ENCODE results near the gene CDC25B. TPM values are rescaled to one million over a fixed set of nuclear protein-coding genes. Genes with fewer than 3 reads are reported as not detected.
A peak's percentile ranks its signal among the peaks of the same experiment; 100 is the strongest.
"Not testable (repeated sequence)": the region's sequence is repeated elsewhere in the genome, so short reads cannot be mapped to it uniquely, and the experiment has no call there.

Gene CDC25B
- total RNA-seq, 1 donor from 2014 or later, result 76.2 TPM

DNA sequence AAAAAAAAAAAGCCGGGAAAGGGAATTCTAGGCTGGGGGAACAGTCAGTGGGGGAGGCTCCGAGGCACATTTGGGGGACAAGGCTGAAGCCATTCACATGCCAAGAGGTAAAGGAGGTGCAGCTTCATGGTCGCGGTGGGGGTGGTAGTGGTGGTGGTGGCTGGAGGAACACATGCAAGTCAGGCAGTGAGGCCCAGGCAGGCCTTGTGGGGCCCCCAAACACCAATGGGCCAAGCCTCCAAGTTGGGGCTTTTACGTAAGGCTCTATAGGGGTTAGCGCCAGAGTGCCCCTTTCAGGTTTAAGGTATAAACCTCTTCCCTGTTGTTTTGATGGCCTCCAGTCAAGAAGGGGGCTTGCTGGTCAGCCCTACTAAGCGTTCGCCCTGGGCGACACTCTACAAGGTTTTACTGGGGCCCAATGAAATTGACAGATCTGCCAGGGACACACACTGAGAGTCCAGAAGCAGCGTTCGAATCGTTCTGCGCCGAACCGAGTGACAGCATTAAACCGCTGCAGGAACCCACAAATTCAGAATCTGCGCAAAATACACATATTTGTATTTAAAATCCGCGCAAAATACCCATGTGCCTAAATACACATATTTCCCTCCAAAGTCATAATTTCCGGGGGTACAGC lies 23.4 kb downstream of the CDC25B start:
- H3K36me3 Mint-ChIP-seq (ENCODE audit: low read depth), result peaks cover 5% of the 10 kb centered on the region
- DNase-seq (ENCODE audit: low spot score), result no peak
- peak overlapping the region; percentile 79 for H3K4me3 Mint-ChIP-seq
- intact Hi-C loops (cut with micrococcal nuclease), result loop anchor here (1.0 to 10.0 kb wide), 13 partner anchors 8 to 1295 kb away; partner anchors contain the start of genes ADISSP, ATRN, CENPB and MAVS
- H3K4me1 Mint-ChIP-seq (ENCODE audit: low read depth), result peaks cover 45% of the 10 kb centered on the region
- peak overlapping the region; percentile 86 for H3K27ac Mint-ChIP-seq
- H3K27me3 Mint-ChIP-seq (ENCODE audit: insufficient read depth), result no peaks in the 10 kb centered on the region
- no peaks in the 10 kb centered on the region for H3K9me3 Mint-ChIP-seq

DNA sequence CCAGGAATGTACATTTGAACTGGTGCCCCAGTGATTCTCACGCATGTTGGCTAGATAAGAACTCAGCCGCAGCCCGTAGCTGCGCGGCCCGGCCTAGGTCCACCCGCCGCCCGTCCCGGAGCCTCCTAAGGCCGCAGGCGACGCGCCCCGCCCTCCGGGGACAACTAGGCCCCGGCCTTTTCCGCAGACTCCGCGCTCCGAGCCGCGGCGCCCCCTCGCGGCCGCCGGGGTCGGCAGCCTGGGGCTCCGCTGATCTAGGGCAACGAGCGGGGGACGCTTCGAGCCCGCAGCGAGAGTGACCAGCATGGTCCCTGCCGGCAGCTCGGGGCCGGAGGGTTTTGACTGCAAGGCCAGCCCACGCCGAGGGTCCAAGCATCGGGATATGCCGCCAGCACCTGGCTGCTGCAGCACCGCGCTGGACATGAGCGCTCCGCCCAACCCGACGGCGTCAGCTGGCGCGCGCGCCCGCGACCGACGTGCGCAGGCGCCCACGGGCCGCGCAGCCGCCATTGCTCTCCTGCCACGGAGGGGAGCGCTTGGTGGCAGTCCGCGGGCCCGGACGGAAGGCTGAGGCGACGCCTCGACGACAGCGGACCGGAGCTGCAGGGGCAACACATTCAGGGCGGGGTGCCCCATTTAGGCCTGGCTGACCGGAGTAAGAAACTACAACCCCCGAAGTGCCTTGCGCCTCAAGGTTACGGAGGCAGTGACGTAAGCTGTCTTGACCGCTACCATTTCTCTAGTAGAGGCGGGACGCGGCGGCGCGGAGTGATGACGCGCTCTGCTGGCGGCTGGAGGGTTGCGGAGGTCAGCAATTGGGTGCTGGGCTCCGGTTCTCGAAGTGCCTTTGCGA lies 24.2 kb downstream of the CDC25B start, which contains the start of gene AP5S1:
AP5S1 (plus strand) TSS at position 500 of the 853 bp plus-strand sequence. CDS start 1,571 bp downstream, outside the sequence.
- Mint-ChIP-seq H3K27me3 (ENCODE audit: insufficient read depth) (no peaks in the 10 kb centered on the region), H3K4me1 (ENCODE audit: low read depth) (peaks cover 42% of the 10 kb centered on the region), H3K9me3 (no peaks in the 10 kb centered on the region), H3K36me3 (ENCODE audit: low read depth) (peaks cover 5% of the 10 kb centered on the region), H3K27ac (peak within 1 kb of the TSS; percentile 89), H3K4me3 (peak within 1 kb of the TSS; percentile 85)
- intact Hi-C loops (cut with micrococcal nuclease), result loop anchor here (1.0 to 2.0 kb wide), 11 partner anchors 9 to 195 kb away; partner anchors contain the start of genes ADISSP, CENPB, MAVS and PANK2
- peak; percentile 90 for DNase-seq (ENCODE audit: low spot score)

DNA sequence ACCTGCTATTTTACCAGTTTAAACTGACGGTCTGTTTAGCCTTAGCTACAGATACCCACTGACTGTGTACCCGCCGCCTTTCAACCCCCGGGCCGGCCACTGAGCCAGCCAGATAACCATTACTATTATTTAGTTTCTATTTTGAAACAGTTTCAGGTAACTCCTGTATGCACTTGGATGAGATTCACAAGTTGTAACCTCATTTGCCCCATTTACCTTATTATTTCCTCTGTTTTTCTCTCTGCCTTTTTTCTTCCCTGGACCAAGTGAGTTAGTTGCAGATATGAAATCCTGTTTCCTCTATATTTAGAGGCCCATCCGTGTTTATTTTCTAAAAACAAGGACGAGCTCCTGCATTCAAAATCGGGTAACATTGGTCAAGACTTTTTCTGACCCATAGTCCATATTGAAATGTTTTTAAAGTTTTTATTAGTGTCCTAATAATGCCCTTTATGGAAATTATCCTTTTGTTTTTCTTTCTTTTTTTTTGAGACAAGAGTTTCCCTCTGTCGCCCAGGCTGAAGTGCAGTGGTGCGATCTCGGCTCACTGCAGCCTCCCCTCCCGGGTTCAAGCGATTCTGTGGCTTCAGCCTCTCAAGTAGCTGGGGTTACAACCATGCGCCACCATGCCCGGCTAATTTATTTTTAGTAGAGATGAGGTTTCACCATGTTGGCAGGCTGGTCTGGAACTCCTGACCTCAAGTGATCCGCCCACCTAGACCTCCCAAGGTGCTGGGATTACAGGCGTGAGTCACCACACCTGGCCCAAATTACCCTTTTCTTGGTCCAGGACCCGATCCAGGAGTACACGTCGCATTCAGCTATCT lies 25.0 kb downstream of the CDC25B start:
- DNase-seq (ENCODE audit: low spot score), result no peak
- intact Hi-C loops (cut with micrococcal nuclease), result loop anchor here (1.0 to 2.0 kb wide), 11 partner anchors 10 to 194 kb away; partner anchors contain the start of genes ADISSP, CENPB, MAVS and PANK2
- Mint-ChIP-seq H3K27me3 (ENCODE audit: insufficient read depth) (no peaks in the 10 kb centered on the region), H3K36me3 (ENCODE audit: low read depth) (peaks cover 7% of the 10 kb centered on the region), H3K27ac (peak overlapping the region; percentile 89), H3K9me3 (no peaks in the 10 kb centered on the region), H3K4me3 (peak overlapping the region; percentile 85), H3K4me1 (ENCODE audit: low read depth) (peaks cover 34% of the 10 kb centered on the region)

DNA sequence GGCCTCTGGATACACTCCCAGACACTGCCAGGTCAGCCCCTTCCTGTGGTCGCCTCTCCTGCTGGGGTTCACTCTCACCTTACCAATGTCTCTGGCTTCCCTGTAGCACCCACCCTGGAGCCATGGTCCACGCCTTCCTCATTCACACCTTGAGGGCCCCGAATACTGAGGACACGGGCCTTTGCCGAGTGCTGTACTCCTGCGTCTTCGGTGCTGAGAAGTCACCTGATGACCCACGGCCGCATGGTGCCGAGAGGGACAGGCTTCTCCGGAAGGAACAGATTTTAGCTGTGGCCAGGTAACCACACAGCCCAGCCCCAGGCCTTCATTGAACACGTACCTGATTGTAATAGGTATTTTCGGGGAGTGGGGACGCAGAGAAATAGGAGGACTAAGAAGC lies 25.9 kb downstream of the CDC25B start:
- intact Hi-C loops (cut with micrococcal nuclease), result loop anchor here (2.0 kb wide), 1 partner anchor 77 kb away; no protein-coding TSS in a partner anchor
- Mint-ChIP-seq H3K36me3 (ENCODE audit: low read depth) (peaks cover 9% of the 10 kb centered on the region), H3K27me3 (ENCODE audit: insufficient read depth) (no peaks in the 10 kb centered on the region), H3K4me3 (peak overlapping the region; percentile 85), H3K9me3 (no peaks in the 10 kb centered on the region), H3K4me1 (ENCODE audit: low read depth) (peaks cover 26% of the 10 kb centered on the region), H3K27ac (peak overlapping the region; percentile 89)
- no peak for DNase-seq (ENCODE audit: low spot score)

DNA sequence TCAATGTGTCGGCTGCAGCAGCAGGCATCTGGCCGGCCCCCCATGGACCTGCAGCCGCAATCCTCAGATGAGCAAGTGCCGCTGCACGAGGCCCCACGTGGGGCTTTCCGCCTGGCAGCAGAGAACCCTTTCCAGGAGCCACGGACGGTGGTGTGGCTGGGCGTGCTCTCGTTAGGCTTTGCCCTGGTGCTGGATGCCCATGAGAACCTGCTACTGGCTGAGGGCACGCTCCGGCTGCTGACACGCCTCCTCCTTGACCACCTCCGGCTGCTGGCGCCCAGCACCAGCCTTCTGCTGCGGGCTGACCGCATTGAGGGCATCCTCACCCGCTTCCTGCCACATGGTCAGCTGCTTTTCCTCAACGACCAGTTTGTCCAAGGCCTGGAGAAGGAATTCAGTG lies 27.8 kb downstream of the CDC25B start:
- no peaks in the 10 kb centered on the region for H3K27me3 Mint-ChIP-seq (ENCODE audit: insufficient read depth)
- H3K4me1 Mint-ChIP-seq (ENCODE audit: low read depth), result peaks cover 17% of the 10 kb centered on the region
- H3K27ac Mint-ChIP-seq, result no peak overlapping the region
- intact Hi-C loops (cut with micrococcal nuclease), result no loop called here
- no peak overlapping the region for H3K4me3 Mint-ChIP-seq
- H3K9me3 Mint-ChIP-seq, result no peaks in the 10 kb centered on the region
- H3K36me3 Mint-ChIP-seq (ENCODE audit: low read depth), result peaks cover 12% of the 10 kb centered on the region
- DNase-seq (ENCODE audit: low spot score), result no peak

DNA sequence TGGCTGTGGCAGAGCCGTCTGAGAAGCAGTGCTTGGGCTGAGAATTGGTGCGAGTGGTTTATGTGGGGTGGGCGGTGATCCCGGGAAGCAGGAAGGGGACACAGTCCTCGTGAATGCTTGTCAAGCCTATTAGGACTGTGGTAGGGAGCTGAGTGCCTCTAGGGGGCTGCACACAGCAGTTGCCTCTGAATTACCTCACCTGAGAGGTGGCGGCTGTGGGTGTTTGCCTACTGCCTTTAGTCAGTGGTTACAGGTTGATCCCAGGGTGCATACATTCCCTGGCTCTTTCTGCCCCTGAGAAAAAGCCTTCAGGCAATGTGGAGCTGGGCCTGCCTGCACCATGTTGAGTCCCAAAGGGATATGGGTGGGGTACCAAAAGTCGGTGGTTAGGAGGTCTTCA lies 29.4 kb downstream of the CDC25B start:
- Mint-ChIP-seq H3K9me3 (no peaks in the 10 kb centered on the region), H3K36me3 (ENCODE audit: low read depth) (peaks cover 12% of the 10 kb centered on the region)

DNA sequence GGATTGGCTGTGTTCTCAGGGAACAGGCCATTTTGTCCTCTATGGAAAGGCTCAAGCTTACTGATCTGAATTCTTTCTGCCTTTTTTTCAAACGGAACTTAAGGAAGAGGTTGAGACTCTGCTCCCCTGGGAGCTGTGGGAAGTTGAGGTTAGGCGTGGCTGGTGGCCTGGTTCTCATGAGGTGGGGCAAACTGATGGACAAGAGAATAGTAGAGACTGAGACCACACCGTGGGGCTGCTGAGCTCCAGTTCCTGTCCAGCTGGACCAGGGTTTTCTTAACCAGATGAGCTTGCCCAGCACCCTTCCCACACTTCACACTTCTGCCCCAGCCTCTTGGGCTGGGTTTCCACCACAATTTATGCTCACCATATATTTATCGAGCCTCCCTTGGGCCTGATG lies 30.3 kb downstream of the CDC25B start:
- H3K27ac Mint-ChIP-seq, result no peak overlapping the region
- intact Hi-C loops (cut with micrococcal nuclease), result no loop called here
- no peak for DNase-seq (ENCODE audit: low spot score)
- H3K36me3 Mint-ChIP-seq (ENCODE audit: low read depth), result peaks cover 12% of the 10 kb centered on the region
- H3K9me3 Mint-ChIP-seq, result no peaks in the 10 kb centered on the region
- no peaks in the 10 kb centered on the region for H3K27me3 Mint-ChIP-seq (ENCODE audit: insufficient read depth)
- no peak overlapping the region for H3K4me3 Mint-ChIP-seq
- H3K4me1 Mint-ChIP-seq (ENCODE audit: low read depth), result peaks cover 5% of the 10 kb centered on the region

More for the DNA sequence above, 29.4 kb downstream of the CDC25B start:
- peaks cover 6% of the 10 kb centered on the region for H3K4me1 Mint-ChIP-seq (ENCODE audit: low read depth)
- no peaks in the 10 kb centered on the region for H3K27me3 Mint-ChIP-seq (ENCODE audit: insufficient read depth)
- H3K27ac Mint-ChIP-seq, result no peak overlapping the region
- no peak for DNase-seq (ENCODE audit: low spot score)
- no peak overlapping the region for H3K4me3 Mint-ChIP-seq
- intact Hi-C loops (cut with micrococcal nuclease), result no loop called here

DNA sequence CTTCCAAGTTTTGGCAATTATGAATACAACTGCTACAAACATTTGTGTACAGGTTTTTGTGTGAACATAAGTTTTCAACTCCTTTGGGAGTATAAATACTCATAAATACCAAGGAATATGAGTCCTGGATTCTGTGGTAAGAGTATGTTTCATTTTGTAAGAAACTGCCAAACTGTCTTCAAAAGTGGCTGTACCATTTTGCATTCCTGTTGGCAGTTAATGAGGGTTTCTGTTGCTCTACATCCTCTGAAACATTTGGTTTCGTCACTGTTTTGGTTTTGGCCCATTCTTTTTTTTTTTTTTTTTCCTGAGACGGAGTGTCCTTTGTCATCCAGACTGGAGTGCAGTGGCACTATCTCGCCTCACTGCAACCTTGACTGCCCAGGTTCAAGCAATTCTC lies 32.7 kb downstream of the CDC25B start:
- no peak for DNase-seq (ENCODE audit: low spot score)
- Mint-ChIP-seq H3K9me3 (no peaks in the 10 kb centered on the region), H3K27ac (no peak overlapping the region), H3K4me3 (no peak overlapping the region), H3K4me1 (ENCODE audit: low read depth) (no peaks in the 10 kb centered on the region), H3K27me3 (ENCODE audit: insufficient read depth) (no peaks in the 10 kb centered on the region), H3K36me3 (ENCODE audit: low read depth) (peaks cover 8% of the 10 kb centered on the region)
- intact Hi-C loops (cut with micrococcal nuclease), result no loop called here

DNA sequence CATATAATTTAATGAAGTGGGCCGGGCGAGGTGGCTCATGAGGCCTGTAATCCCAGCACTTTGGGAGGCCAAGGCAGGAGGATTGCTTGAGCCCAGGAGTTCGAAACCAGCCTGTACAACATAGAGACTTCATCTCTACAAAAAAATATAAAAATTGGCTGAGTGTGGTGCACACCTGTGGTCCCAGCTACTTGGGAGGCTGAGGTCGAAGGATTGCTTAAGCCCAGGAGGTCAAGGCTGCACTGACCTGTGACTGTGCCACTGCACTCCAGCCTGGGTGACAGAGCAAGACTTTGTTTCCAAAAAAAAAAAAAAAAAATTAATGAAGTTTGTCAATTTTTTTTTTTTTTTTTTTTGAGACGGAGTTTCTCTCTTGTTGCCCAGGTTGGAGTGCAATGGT lies 33.8 kb downstream of the CDC25B start:
- H3K36me3 Mint-ChIP-seq (ENCODE audit: low read depth); H3K4me3 Mint-ChIP-seq; H3K27ac Mint-ChIP-seq; intact Hi-C loops (cut with micrococcal nuclease); H3K9me3 Mint-ChIP-seq; H3K27me3 Mint-ChIP-seq (ENCODE audit: insufficient read depth); H3K4me1 Mint-ChIP-seq (ENCODE audit: low read depth); DNase-seq (ENCODE audit: low spot score): not testable (repeated sequence)

DNA sequence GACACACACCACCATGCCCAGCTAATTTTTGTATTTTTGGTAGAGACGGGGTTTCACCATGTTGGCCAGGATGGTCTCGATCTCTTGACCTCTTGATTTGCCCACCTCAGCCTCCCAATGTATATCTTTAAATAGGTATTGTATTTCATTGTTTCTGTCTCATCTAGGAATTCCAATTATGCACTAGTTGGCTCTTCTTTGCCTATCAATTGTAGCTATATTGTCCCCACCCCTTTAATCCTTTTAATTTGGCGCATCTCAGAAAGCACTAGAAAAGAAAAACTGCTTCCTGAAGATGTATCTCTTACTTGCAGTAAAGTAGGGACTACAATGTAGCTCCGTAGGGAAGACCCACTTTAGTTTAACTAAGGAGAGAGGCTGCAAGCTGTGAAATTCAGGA lies 40.0 kb downstream of the CDC25B start:
- Mint-ChIP-seq H3K9me3 (no peaks in the 10 kb centered on the region), H3K27me3 (ENCODE audit: insufficient read depth) (peaks cover 1% of the 10 kb centered on the region), H3K4me1 (ENCODE audit: low read depth) (peaks cover 9% of the 10 kb centered on the region), H3K27ac (no peak overlapping the region), H3K4me3 (no peak overlapping the region), H3K36me3 (ENCODE audit: low read depth) (no peaks in the 10 kb centered on the region)
- intact Hi-C loops (cut with micrococcal nuclease), result no loop called here
- no peak for DNase-seq (ENCODE audit: low spot score)

DNA sequence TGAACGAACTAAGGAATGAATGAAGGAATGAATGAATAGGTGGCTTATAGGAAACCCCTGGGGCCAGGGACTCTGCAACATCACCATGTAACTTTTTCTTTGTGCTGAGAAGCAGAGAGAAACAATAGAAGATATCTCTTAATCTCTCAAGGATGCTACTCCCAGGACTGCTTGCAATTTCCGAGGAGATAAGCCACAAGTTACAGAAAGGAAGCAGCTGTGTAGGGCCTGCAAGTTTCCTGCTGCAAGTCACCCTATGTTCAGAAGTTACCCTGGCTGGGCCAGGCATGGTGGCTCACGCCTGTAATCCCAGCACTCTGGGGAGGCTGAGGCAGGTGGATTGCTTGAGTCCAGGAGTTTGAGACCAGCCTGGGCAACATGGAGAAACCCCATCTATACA lies 43.2 kb downstream of the CDC25B start:
- Mint-ChIP-seq H3K27me3 (ENCODE audit: insufficient read depth) (peaks cover 1% of the 10 kb centered on the region), H3K4me3 (no peak overlapping the region), H3K36me3 (ENCODE audit: low read depth) (no peaks in the 10 kb centered on the region), H3K9me3 (no peaks in the 10 kb centered on the region), H3K27ac (peak overlapping the region; percentile 20), H3K4me1 (ENCODE audit: low read depth) (peaks cover 9% of the 10 kb centered on the region)
- DNase-seq (ENCODE audit: low spot score), result no peak
- intact Hi-C loops (cut with micrococcal nuclease), result no loop called here

DNA sequence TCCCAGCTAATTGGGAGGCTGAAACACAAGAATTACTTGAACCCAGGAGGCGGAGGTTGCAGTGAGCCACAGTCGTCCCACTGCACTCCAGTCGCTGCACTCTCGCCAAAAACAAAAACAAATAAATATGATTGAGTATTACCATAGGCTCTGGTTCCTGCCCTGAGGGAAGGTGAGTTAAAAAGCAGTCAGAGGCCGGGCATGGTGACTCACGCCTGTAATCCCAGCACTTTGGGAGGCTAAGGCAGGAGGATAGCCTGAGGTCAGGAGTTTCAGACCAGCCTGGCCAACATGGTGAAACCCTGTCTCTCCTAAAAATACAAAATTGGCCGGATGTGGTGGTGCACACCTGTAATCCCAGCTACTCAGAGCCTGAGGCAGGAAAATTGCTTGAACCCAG lies 44.1 kb downstream of the CDC25B start:
- DNase-seq (ENCODE audit: low spot score); H3K27me3 Mint-ChIP-seq (ENCODE audit: insufficient read depth); H3K4me3 Mint-ChIP-seq: not testable (repeated sequence)

More for the DNA sequence above, 44.1 kb downstream of the CDC25B start:
- H3K27ac Mint-ChIP-seq; H3K36me3 Mint-ChIP-seq (ENCODE audit: low read depth); intact Hi-C loops (cut with micrococcal nuclease); H3K9me3 Mint-ChIP-seq; H3K4me1 Mint-ChIP-seq (ENCODE audit: low read depth): not testable (repeated sequence)

All from activated T-helper 1 cell treated with anti-CD3 and anti-CD28 coated beads, Interleukin-12 subunit alpha, Interleukin-12 subunit beta, Interleukin-2, Interleukin-4 antibody, amounts not matched to agents 30 ng/mL and 10 ng/mL and 1 ng/mL, durations not matched to agents 14 hours and 24 hours and 36 hours (primary cell).